HCT116 (cell line): ENCODE results near the gene UGT1A9. TPM values are rescaled to one million over a fixed set of nuclear protein-coding genes. Genes with fewer than 3 reads are reported as not detected.

Experiments used
- ATAC-seq: fragments of 200-7000 bp; cut with Tn5 transposase; 2 replicates; pipeline ENCODE4 v1.9.1; 2020; ENCODE audit warnings: mild to moderate bottlenecking, moderate library complexity
- BruUV-seq: library from RNA; stranded (reverse); fragments of 400-500 nt; replicated peaks from 2 replicates; lab custom pipeline; 2021; lab: Mats Ljungman, UMichigan
- CTCF ChIA-PET: fragments of 300-600 bp; sonication (Branson Sonifier 250); formaldehyde crosslinking; loops from one replicate; lab custom pipeline; 2021; ENCODE audit warnings: antibody characterized with exemption; lab: Charles Lee
- POLR2A ChIA-PET: fragments of 300-600, 350-600 bp; sonication (Branson Sonifier 250); formaldehyde crosslinking; loops from one replicate; lab custom pipeline; 2021; ENCODE audit warnings: antibody characterized with exemption; lab: Charles Lee
- RAD21 ChIA-PET, 2 experiments: fragments of 300-600 bp; sonication (Branson Sonifier 250); formaldehyde crosslinking; loops; one replicate each; lab custom pipeline; 2023; ENCODE audit warnings: low total read pairs in 2 of 2; ENCODE audit not compliant: uncharacterized antibody in 2 of 2, unreplicated experiment in 2 of 2, low non-redundant PET in 1 of 2; lab: Charles Lee
- DNase-seq: peaks from one replicate; pipeline ENCODE4 v3.0.0-alpha.2; 2010; ENCODE audit warnings: low read depth, low spot score
- H2AFZ ChIP-seq: fragments of 200-600 bp; shearing (Covaris generic), sonication (generic); 2 replicates; pipeline ENCODE4 v1.6.1; 2017; ENCODE audit warnings: low read depth, mixed run types, mixed read lengths, antibody characterized with exemption, low read length; ENCODE audit not compliant: poor library complexity, severe bottlenecking
- H3K27ac ChIP-seq: 2 replicates; pipeline ENCODE4 v1.5.1; 2012; ENCODE audit warnings: low read depth, low read length
- H3K27me3 ChIP-seq: fragments of 200-600 bp; sonication (generic); 2 replicates; pipeline ENCODE4 v1.6.1; 2016; ENCODE audit warnings: mixed run types, low read length, mixed read lengths; ENCODE audit not compliant: insufficient read depth
- H3K36me3 ChIP-seq, 2 experiments: fragments of 200-500 bp in 1 of 2; fragments of 200-600 bp in 1 of 2; sonication (Bioruptor generic) in 1 of 2; sonication (generic) in 1 of 2; 2 replicates each; pipeline versions ENCODE4 v1.5.1 to v1.6.1; 2014 to 2016; ENCODE audit warnings: low read length in 2 of 2, inconsistent platforms in 1 of 2, mixed read lengths in 1 of 2, mixed run types in 1 of 2; ENCODE audit not compliant: insufficient read depth in 2 of 2, control insufficient read depth in 1 of 2
- H3K4me1 ChIP-seq, 2 experiments: fragments of 200-600 bp in 1 of 2; sonication (generic) in 1 of 2; 2 replicates each; pipeline versions ENCODE4 v1.5.1 to v1.6.1; 2012 to 2017; ENCODE audit warnings: low read length in 2 of 2, inconsistent platforms in 1 of 2, mild to moderate bottlenecking in 1 of 2, mixed read lengths in 1 of 2, mixed run types in 1 of 2, moderate library complexity in 1 of 2; ENCODE audit not compliant: insufficient read depth in 2 of 2, control insufficient read depth in 1 of 2
- H3K4me2 ChIP-seq: fragments of 200-600 bp; sonication (generic); 2 replicates; pipeline ENCODE4 v1.6.1; 2017; ENCODE audit warnings: mixed run types, low read length, mixed read lengths
- H3K4me3 ChIP-seq, 2 experiments: fragments of 200-600 bp in 1 of 2; sonication (generic) in 1 of 2; replicated peaks in 1 of 2; 2 replicates each; pipeline ENCODE4 v1.5.1; 2011 to 2016; ENCODE audit warnings: low read length in 2 of 2, control low read depth in 1 of 2, low read depth in 1 of 2, mild to moderate bottlenecking in 1 of 2, mixed read lengths in 1 of 2, mixed run types in 1 of 2
- H3K79me2 ChIP-seq: fragments of 200-600 bp; sonication (generic); 2 replicates; pipeline ENCODE4 v1.6.1; 2017; ENCODE audit warnings: mild to moderate bottlenecking, mixed run types, low read length, moderate library complexity, mixed read lengths; ENCODE audit not compliant: insufficient read depth
- H3K9ac ChIP-seq: fragments of 200-600 bp; sonication (generic); 2 replicates; pipeline ENCODE4 v1.6.1; 2016; ENCODE audit warnings: low read length, mixed read lengths
- H3K9me2 ChIP-seq: fragments of 200-600 bp; sonication (generic), shearing (Covaris generic); 2 replicates; pipeline ENCODE4 v1.6.1; 2017; ENCODE audit warnings: mixed run types, mild to moderate bottlenecking, moderate library complexity; ENCODE audit not compliant: insufficient read depth
- H3K9me3 ChIP-seq, 2 experiments: fragments of 200-500 bp in 1 of 2; fragments of 200-600 bp in 1 of 2; sonication (Bioruptor generic) in 1 of 2; sonication (generic) in 1 of 2; 2 replicates each; pipeline ENCODE4 v1.6.1; 2014 to 2017; ENCODE audit warnings: low read length in 2 of 2, mixed read lengths in 2 of 2, inconsistent platforms in 1 of 2, low read depth in 1 of 2, mild to moderate bottlenecking in 1 of 2, mixed run types in 1 of 2, moderate library complexity in 1 of 2; ENCODE audit not compliant: control insufficient read depth in 1 of 2, insufficient read depth in 1 of 2
- H4K20me1 ChIP-seq: fragments of 200-600 bp; sonication (generic), shearing (Covaris generic); 2 replicates; pipeline ENCODE4 v1.6.1; 2017; ENCODE audit warnings: mixed run types, mild to moderate bottlenecking, moderate library complexity; ENCODE audit not compliant: insufficient read depth
- CBX3 ChIP-seq: IDR thresholded peaks from 2 replicates; pipeline ENCODE4 v1.6.1; 2012; ENCODE audit warnings: low read depth
- CEBPB ChIP-seq: IDR thresholded peaks from 2 replicates; pipeline ENCODE4 v1.6.1; 2012; ENCODE audit warnings: low read depth
- EGR1 ChIP-seq: IDR thresholded peaks from 2 replicates; pipeline ENCODE4 v1.6.1; 2012; ENCODE audit warnings: low read depth
- ELF1 ChIP-seq: IDR thresholded peaks from 2 replicates; pipeline ENCODE4 v1.6.1; 2012; ENCODE audit warnings: low read depth, borderline replicate concordance
- EZH2phosphoT487 ChIP-seq: fragments of 200-600 bp; IDR thresholded peaks from 2 replicates; pipeline ENCODE4 v1.6.1; 2018; ENCODE audit warnings: antibody characterized with exemption, borderline replicate concordance
- FOSL1 ChIP-seq: IDR thresholded peaks from 2 replicates; pipeline ENCODE4 v1.6.1; 2012; ENCODE audit warnings: low read depth
- JUND ChIP-seq: IDR thresholded peaks from 2 replicates; pipeline ENCODE4 v1.6.1; 2012
- POLR2A ChIP-seq: IDR thresholded peaks from 2 replicates; pipeline ENCODE4 v1.7.0; 2011; ENCODE audit warnings: borderline replicate concordance; ENCODE audit not compliant: insufficient read depth, insufficient read length; ENCODE audit errors: extremely low read depth
- POLR2AphosphoS5 ChIP-seq: IDR thresholded peaks from 2 replicates; pipeline ENCODE4 v1.6.1; 2011; ENCODE audit warnings: mild to moderate bottlenecking, low read depth, low read length, moderate library complexity
- RAD21 ChIP-seq: IDR thresholded peaks from 2 replicates; pipeline ENCODE4 v1.6.1; 2012; ENCODE audit warnings: low read depth, mild to moderate bottlenecking
- TCF7L2 ChIP-seq: IDR thresholded peaks from 2 replicates; pipeline ENCODE4 v1.7.0; 2011; ENCODE audit warnings: borderline replicate concordance, inconsistent platforms; ENCODE audit not compliant: insufficient read depth, insufficient read length; ENCODE audit errors: extremely low read depth
- YY1 ChIP-seq: IDR thresholded peaks from 2 replicates; pipeline ENCODE4 v1.6.1; 2011; ENCODE audit warnings: low read length, low read depth, moderate library complexity, mild to moderate bottlenecking; ENCODE audit not compliant: insufficient replicate concordance; ENCODE audit errors: extremely low read depth
- ZFX ChIP-seq: fragments of 450-650 bp; IDR thresholded peaks from 2 replicates; pipeline ENCODE4 v1.6.1; 2017
- ZNF274 ChIP-seq: fragments of 200-500 bp; sonication (Bioruptor generic); IDR thresholded peaks from 2 replicates; pipeline ENCODE4 v1.6.1; 2014; ENCODE audit warnings: mild to moderate bottlenecking, low read depth, low read length, inconsistent platforms
- intact Hi-C: fragments of 100-400 bp; cut with micrococcal nuclease; formaldehyde crosslinking; loops from 2 replicates; pipeline ENCODE4 v1.10.0; 2022
- total RNA-seq: library from RNA; stranded (reverse); gene quantifications from one replicate; pipeline ENCODE4 v1.2.1, GENCODE V29; 2021; ENCODE audit not compliant: unreplicated experiment
- TF ChIP-seq, protein P1 (sequence below): IDR thresholded peaks from 2 replicates; pipeline ENCODE4 v1.6.1; 2012

UGT1A9 gene
- total RNA-seq, 1 experiment from 2014 or later: not detected

DNA sequence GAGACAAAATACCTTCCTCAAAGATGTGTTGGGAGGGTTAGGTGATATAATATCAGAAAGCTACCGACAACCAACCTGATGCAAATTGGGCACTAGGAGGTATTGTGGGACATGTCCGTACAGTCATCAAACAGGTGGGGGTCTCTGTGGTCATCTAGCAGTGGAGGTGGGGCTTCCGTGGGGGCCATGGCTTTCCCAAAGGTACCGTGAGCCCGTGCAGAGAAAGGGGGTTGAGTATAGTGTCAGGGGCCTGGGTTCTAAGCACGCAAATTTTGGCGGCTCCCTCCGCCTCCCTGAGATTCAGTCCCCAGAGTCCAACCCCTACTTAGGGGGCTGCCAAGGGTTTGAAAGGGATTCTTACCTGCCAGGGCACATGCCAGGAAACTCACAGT, 150.0 kb downstream of the UGT1A9 start:
- no peaks in the 10 kb centered on the region for H3K9me3 ChIP-seq
- H3K79me2 ChIP-seq: no peaks in the 10 kb centered on the region
- H2AFZ ChIP-seq: no peak overlapping the region
- no peaks in the 10 kb centered on the region for H3K9me2 ChIP-seq
- H3K4me2 ChIP-seq: no peak overlapping the region
- no peaks in the 10 kb centered on the region for H3K4me1 ChIP-seq
- POLR2A ChIA-PET: no interaction called here
- no TSS peak for BruUV-seq
- DNase-seq (no peak), ATAC-seq (no peak)
- CTCF ChIA-PET: no interaction called here
- RAD21 ChIA-PET: no interaction called here
- no peak overlapping the region for H3K27ac ChIP-seq
- TF ChIP-seq YY1 (no peak), EGR1 (no peak), ELF1 (no peak), EZH2phosphoT487 (no peak), ZFX (no peak), POLR2A (no peak), CEBPB (no peak), JUND (no peak), POLR2AphosphoS5 (no peak), TCF7L2 (no peak), FOSL1 (no peak), RAD21 (no peak), ZNF274 (no peak), CBX3 (no peak)
- TF ChIP-seq, protein P1, sequence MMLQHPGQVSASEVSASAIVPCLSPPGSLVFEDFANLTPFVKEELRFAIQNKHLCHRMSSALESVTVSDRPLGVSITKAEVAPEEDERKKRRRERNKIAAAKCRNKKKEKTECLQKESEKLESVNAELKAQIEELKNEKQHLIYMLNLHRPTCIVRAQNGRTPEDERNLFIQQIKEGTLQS: no peak
- H3K27me3 ChIP-seq: no peaks in the 10 kb centered on the region
- no peak overlapping the region for H3K4me3 ChIP-seq
- intact Hi-C loops: no loop called here
- no peaks in the 10 kb centered on the region for H3K36me3 ChIP-seq
- H4K20me1 ChIP-seq: no peaks in the 10 kb centered on the region
- H3K9ac ChIP-seq: no peak overlapping the region
